AML-193 (cell line): Measurements from ENCODE around the gene CRB2.

Experiments used
- DNase-seq, 2 experiments: peaks; one replicate each; lab custom pipeline; 2025; lab: John Stamatoyannopoulos, UW

CRB2 gene

DNA sequence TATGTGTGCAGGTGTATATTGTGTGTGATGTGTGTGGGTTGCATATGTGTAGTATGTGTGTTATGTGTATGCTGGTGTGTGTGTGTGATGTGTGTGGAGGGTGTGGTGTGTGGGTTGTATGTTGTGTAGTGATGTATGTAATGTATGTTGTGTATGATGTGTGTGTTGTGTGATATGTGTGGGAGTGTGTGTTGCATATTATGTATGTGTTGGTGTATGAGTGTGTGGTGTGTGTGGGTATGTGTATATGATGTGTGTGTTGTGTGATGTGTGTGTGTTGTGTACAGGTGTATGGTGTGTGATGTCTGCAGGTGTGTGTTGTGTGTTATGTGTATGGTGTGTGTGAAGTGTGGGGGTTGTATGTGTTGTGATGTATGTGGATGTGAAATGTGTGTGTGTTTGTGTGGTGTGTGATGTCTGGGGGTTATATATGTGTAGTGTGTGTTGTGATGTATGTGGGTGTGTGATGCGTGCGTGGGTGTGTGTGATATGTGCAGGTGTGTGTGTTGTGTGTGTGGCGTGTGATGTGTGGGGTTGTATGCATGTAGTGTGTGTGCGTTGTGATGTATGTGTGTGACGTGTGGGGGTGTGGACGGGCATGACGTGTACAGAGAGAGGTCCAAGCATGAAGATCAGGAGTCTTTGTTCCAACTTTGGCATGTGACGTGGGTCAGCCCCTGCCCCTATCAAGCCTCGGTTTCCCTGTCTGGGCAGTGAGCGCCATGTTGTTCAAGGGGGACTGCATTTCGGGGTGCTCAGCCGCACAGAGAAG lies 8.5 kb upstream of the CRB2 start:
- no peak for DNase-seq

DNA sequence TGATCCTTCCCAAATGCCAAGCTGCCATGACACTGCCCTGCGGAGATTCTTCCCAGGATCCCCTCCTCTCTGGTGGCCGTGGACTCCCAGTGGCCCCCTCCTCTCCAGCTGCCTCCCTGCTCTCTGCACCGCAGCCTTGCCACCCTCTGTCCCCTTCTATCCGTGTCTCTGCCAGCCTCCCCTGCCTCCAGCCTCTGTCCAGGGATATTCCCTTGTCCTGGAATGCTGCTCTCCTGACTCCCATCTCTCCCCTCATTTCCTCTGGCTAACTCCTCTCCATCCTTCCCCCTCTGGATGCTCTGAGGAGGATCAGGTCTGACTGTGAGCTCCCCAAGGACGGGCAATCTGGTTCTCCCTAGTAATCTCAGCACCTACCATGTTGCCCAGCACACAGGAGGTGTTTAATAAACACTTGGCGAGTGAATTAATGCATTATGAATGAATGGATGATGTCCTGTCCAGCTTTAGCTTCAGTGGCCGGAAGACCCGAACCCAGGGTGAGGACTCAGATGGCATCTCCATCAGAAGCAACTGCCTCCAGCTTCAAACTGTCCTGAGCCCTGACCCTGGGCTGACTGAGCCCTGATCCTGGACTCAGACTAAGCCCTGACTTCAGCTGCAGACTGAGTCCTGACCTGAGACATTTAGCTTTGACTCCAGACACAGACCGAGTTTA lies 7.5 kb upstream of the CRB2 start:
- no peak for DNase-seq

DNA sequence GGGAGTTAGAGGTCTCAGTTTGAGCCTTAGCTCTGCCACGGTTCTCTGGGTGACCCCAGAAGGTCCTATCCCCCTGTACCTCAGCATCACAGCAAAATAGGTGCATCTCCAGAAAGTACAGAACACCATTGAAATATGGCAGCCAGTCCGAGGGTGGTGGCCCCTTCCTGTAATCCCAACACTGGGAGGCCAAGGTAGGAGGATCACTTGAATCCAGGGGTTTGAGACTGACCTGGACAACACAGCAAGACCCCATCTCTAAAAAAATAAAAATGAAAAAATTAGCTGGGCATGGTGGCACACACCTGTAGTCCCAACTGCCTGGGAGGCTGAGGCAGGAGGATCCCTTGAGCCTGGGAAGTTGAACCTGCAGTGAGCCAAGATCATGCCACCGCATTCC lies 7.0 kb upstream of the CRB2 start:
- no peak for DNase-seq

DNA sequence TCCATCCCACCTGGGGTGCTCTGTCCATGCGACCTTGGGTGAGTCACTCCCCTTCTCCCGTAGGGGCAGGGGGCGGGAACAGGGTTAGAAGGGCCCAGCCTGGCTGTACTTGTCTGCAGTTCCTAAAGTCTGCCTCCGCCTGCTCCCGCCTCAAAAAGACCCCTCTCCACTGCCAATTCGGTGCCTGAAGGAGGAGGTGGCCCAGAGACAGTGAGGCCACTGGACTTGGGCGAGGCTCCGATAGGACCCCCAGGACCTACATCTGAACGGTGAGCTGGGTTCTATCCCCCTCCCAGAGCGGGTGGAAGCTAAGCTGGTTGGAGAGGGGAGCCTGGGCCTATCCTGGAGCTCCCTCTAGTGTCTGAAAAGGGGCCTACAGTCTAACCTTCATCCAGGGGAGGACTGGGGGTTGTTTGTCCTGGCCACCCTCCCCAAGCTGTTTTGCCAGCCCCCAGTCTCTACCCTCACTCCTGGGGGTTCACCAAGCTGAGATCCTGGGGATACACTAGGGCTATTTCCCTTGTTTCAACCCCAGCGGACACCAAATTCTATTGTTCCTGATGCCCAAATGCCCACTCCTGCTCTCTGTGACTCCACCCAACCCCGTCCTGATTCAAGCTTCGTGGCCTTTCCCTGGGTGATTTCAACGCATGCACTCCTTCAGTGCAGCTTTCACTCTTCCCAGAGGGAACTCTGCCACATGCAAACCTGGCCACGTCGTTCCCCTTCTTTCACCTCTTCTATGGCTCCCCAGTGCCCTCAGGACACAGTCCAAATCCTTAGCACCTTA lies 6.1 kb upstream of the CRB2 start:
- DNase-seq = peak; percentile 34 to 54

DNA sequence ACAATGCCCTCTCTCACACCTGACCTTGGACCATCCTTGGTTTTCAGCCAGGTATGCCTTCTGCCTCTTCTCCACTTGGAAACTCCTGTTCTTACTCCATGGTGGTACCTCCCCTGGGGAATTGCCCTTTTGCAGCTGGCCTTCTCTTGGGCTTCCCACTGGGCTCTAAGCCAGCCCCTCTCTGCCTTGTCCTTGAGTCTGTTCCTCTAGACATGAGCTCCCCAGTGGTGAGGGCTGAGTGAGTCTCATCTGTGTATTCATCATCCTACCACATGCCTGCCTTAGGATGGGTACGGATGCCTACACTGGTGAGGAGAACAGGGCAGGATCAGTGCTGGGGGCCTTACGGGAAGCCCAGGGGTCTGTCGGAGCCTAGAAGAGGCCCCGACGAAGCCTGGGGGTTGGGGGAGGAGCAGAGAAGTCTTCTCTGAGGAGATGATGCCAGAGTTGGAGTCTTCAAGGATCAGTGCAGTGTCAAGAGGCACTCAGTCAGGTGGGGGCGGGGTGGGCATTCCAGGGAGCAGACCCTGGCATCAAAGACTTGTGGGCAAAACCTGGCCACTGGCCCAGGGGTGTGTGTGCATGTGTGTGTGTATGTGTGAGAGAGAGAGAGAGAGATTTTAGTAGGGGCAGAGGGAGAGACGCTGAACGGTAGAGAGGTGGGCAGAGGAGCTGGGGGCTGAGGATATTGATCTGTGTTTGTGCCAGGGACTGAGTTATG lies 5.2 kb upstream of the CRB2 start:
- DNase-seq = no peak

DNA sequence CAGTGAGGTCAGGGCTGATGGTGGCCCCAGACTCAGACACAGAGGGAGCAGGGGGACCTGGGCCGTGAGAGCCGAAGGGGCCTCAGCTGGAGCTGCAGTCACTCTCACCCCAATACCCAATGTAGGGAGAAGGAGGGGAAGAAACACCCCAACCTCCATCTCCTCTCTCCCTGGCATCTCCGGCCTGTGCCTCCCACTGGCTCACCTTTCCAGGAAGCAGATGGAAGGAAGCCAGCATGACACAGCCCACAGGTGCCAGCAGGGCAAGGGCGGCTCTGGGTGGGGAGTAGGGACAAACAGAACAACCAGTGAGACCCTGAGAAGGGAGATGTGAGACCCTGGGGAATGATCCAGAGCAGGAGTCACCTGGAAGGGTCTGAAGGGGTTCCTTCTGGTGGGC lies 3.0 kb upstream of the CRB2 start:
- DNase-seq = no peak

DNA sequence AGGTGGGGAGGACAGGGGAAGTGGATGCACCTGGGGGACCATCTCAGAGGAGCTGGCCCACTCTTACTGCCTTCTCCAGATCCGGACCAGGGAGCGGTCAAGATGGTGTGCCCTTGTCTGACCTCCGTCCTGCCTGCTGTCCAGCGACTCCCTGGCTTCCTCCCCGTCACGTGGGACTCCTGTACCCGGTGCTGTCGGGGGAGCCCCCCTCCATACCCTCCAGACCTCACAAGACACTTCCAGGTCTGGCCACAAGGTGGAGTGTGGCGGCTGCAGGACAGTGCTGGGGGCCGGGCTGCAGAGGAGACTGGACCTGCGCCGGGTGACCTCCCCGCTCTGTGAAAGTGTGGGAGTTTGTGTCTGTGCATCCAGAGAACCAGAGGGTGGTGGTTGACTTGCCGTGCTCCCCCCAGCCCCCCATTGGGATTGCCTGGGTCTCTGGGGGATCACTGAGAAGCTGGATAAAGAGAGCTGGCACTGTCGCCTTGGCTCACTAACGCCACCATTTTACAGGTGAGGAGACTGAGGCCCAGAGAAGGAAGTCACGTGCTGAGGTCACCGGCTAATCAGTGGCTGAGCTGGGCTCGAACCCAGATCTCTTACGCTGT lies 1.9 kb upstream of the CRB2 start:
- DNase-seq = peak; percentile 7 to 39

DNA sequence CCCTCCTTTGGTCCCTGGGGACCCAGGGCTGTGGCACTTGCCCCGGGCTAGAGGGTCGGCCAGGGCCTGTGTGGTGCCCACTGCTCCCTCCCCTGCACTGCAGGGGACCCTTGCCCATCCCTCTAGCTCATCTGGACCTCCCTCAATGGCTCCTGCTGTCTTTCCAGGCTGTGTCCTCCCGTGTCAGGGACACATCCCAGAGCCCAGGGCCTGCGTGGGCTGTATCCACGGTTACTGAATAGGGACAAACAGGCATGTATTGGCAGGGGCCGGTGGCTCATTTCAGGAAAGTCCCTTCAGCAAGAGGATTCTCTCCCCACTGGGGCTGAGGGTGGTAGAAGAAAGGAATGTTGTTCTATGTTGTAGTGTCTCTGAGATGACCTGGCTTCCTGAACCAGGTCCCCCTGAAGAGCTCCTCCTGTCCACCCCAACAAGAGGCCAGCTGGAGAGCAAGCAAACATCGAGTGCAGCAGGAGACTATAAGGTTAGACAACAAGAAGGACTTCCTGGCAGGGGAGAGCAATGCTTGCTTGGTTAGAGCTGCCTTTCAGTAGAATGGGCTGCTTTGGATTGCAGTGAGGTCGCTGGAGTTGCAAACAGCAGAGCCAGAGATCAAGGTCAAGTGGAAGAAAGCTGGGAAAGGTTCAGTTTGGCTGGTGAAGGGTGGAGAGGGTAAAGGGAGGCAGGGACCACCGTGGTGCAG lies 1.0 kb upstream of the CRB2 start:
- no peak for DNase-seq

DNA sequence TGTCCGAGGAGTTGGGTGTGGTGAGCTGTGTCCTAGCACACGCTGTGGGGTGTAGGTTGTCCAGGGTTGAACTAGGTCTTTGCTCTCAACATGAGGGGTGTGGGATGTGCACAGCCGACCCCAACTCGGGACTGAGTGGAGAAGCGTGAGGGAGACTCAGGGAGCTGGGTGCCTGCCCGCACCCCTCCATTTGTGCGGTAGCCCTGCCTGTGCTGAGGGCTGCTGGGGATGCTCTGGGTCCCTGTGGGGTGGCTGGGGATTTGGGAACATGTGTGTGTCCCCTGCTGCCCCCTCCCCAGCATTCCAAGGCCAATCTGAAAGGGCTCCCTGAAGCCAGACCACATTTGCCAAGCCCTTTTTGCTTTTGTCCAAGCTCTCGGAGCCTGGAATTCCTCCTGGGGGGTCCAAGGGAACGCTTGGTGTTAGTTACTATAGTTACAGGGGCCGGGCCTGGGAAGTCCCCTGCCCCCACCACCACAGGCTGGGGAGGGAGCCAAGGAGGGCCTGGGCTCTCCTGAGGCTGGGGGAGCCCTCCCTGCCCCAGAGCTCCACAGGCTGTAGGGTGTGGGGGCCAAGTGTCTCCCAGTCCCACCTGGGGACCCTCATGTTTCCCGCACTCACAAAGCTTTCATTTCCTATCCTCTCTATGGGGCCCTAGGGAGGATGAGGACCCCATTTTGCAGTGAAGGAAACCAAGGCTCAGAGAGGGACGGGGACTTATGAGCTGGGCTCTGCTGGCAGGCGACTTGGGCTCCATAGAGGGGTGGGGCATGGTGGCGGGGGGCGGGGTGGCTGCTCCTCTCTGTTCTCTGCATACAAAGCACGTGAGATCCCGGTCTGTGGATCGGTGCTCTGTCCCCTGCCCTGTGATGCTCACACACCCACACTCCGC lies 1.1 kb downstream of the CRB2 start:
- no peak for DNase-seq

DNA sequence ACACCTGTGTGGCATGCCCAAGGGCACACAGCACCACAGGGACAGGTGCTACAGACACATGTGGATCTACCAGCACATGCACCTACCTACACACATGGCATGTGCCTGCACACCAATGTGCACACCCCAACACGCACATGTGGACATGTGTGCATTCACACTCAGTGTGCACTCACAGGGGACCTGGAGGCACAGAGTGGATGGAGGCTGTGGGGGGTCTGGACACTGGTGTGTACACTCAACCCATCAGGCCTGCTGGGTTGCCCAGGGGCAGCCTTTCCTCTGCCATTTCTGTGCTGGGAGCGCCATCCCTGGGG lies 1.7 kb downstream of the CRB2 start:
- DNase-seq = no peak

DNA sequence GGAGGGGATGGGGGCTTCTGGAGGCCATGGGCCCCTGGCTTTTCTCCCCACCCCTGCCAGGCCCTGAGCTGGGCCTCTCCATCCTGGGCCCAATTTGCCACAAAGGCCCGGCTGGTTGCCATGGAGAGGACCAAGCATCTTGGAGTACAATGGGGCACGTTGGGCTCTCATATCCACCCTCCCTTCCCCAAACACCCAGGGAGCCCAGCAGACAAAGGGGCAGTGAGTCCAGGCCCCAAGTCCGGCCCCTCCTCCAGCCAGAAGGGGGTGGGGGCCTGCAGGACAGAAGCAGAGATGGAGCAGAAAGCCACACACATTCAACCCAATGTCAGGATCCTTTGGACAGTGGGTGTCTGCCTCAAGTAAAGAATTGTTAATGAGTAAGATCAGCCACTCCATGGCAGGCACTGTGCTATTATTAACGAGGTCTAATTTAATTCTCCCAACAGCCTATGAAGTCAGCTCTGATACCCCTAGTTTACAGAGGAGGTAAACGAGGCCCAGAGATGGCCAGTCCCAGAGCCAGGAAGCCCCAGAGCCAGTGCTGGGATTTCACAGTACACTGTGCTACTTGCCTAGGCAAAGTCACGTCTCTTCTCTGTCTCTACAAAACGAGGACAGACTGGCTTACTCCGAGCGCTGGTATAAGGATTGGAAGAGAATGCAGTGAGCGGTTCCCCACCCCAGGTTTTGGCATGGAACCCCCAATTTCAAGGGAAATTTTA lies 2.3 kb downstream of the CRB2 start:
- DNase-seq = no peak

DNA sequence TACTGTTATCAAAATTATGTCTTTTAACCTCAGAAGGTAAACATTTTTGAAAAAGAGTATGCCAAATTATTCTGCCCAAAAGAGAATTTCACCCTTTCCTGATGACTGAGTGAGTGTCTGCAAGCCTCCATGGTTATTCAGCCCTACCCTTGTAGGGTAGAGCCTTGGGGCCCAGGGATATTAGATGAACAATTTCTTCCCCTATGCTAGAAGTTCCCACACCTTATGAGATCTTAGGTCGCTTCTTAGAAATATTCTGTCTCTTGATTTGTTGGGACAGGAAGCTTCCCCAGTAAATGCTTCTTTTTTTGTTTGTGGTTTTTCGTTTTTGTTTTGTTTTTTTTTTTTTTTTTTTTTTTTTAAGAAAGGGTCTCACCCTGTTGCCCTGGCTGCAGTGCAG lies 3.1 kb downstream of the CRB2 start:
- DNase-seq = no peak

DNA sequence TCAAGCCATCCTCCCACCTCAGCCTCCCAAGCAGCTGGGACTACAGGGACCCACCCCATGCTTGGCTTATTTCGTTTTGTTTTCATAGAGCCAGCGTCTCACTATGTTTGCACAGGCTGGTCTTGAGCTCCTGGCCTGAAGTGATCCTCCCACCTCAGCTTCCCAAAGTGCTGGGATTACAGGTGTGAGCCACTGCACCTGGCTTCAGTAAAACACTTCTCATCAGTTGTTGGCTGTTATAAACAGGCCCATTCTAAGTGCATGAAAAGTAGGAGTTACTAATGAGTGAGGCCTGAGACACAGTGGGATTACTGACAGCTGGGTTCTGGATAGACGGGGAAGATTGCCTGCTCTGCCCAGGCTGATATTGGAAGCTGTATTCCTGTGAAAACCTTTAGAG lies 3.5 kb downstream of the CRB2 start:
- no peak for DNase-seq

DNA sequence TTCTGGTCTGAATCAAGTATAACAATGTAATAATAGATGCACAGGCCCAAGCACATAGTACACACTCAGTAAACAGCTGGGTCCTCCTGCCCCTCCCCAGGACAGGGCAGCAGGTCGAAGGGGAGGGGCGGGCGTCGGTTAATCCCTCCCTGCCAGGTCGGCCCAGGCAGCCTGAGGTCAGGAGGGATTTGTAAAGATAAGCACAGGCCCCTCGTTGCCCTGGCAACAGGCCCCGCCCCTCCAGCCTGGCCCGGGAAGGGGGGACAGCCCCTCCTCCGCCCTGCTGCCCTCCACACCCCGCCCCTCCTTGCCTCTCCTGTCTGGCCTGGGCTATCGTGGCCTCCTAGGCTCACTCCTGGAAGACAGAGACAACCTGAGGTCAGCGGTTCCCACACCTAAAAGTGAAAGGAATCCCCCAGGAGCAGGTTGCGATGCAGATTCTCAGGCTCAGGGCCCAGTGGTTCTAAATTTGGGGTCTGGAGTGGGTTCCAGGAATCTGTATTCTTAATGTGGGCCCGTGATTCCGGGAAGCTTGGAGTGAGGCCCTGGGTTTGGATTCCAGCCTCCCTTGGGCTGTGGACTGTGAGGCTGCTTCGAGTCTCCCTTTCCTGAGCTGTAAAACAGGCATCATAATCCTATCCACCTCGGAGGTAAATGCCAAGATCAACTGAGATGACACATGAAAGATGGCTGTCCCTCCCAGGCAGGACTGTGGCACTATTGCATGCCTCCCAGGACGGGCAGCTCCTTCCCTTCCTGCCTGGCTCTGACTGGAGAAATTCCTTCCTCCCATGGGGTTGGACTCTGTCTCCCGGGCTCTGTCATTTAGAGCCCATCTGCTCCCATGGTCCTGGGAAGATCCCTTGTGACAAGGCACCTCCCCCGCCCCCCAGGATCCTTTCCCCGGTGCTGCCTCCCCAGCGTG lies 4.4 kb downstream of the CRB2 start:
- no peak for DNase-seq

DNA sequence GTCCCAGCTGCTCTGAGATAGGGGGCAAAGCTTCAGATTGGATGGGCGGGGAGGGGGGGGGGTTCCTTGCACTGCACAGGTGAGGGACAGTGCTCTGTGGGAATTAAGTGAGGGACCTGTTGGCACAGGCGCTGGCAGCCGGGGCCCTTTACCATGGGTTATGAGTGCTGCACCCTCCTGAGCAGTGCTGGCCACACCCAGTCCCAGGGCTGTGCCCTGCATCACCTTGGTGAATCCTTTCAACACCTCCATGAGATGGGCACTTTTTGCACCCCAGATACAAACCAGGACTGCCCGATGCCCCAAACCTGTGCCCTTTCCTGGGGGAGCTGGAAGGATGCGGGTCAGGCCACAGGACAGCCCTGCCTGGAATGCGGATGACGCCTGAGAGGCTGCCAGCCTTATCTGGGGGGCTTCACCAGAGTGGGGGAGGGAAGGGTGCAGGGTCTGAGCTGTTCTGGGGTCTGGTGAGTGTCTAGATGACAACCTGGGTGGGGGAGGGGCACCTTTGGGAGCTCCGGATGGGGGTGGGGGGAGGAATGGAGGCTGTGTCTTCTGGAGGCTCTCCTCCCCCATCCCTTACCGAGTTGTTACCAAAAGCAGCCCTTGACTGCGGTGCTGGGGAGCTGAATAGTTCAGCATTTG lies 5.2 kb downstream of the CRB2 start:
- no peak for DNase-seq

DNA sequence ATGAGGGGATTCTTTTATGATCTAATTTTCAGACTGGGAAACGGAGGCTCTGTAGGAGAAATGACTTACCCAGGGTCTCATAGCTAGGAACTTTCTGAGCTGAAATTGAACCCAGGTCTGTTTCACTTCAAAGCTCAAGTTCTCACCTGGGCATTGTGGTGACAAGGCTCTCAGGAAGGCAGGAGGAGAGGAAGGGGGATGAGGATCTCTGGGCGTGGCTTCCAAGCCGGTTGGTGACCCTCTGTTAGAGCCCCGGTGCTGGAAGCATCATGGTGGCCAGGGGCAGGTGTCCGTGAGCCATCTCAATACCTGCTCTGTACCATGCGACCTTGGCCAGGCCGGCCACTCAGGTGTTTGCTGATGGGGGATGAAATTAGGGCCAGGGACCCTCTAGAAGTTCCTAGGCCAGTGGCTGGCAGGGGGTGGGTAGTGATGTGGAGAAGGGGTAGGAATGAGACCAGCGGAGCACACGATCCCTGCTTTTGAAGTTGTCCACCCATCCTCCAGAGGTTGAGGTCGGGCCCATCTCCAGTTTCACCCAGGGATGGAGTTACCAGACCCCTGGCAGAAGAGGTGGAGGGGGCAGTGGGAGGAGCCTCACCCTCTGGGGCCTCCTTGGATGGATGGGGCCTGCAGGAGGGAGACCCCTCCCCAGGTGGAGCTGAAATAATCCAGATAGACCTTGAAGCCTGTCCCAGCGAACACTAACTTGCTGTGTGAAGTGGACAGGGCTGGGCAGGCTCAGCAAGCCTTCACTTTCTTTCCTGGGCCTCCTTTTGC lies 5.9 kb downstream of the CRB2 start:
- DNase-seq = no peak

DNA sequence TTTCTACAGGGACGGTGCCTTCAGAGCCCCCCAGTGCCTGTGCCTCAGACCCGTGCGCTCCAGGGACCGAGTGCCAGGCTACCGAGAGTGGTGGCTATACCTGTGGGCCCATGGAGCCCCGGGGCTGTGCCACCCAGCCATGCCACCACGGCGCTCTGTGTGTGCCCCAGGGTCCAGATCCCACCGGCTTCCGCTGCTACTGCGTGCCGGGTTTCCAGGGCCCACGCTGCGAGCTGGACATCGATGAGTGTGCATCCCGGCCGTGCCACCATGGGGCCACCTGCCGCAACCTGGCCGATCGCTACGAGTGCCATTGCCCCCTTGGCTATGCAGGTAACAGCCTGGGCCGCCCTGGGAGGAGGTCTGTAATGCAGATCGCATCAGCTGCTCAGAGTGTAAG lies 6.9 kb downstream of the CRB2 start:
- no peak for DNase-seq
